Measurements from ENCODE around the gene HOXA5.

The HOXA5 gene

GRCh38 chr7:27147199-27148030, 3.9 kb upstream of the HOXA5 start, which contains the start of gene HOXA6:
Gene HOXA6, minus strand, starts transcription at chr7:27147774. Its CDS starts 25 bp downstream, at chr7:27147749.
- no peak for DNase-seq

DNA sequence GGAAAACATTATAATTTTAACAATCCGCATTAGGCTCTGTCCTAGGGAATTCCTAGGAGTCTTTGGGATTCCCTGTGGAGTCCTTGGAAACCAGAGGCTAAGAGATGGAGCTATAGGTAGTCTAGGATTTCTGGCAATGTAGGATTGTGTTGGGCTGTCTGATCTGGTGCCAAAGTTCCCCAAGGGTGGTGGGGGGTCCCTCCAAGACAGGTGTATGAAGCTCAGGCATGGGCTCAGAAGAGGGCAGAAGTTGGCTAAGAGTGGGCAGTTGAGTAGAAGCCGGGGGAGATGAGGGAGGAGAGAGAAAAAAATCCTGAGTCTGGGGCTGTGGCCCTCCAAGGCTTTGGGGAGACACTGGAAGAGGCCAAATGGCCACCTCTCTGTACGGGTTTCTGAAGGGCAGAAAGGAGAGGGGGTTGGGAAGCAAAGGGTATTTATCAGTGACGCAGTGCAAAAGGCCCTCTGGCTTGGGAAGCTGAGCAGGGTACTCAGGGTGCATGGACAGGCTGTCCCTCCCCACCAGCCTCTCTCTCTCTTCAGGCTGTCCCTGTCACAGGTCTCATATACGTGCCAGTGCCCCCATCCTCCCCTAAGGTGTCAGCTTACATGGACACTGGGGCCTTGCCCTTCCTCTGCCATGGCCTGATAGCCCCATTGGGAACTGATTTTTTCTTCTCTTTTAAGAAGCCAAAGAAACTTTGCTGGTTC, 3.2 kb upstream of the HOXA5 start:
- no peak for DNase-seq

DNA sequence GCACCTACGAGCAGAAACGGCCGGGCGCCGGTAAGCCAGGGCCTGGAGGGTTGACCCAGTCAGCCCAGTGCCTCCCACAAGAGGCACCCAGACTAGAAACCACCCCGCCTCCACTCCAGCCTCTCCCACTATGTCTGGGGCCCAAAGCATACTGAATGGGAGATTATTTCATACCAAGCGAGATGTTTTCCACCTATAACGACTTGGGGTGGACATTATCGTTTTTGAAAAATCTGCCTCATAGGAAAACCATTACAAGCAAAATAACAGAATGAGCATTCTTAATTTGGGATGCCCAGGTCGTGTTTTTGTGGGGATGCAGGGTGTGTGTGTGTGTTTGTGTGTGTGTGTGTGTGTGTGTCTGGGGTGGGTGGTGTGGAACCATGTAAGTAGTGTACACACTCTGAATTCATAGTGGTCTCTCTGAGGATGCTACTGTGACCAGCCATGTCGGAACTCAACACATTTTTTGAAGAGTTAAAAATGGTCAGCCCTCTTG, 2.5 kb upstream of the HOXA5 start:
- no peak for DNase-seq

- DNase-seq = no peak
These were observed 1.9 kb upstream of the HOXA5 start for GRCh38 chr7:27145165-27145913.

DNA sequence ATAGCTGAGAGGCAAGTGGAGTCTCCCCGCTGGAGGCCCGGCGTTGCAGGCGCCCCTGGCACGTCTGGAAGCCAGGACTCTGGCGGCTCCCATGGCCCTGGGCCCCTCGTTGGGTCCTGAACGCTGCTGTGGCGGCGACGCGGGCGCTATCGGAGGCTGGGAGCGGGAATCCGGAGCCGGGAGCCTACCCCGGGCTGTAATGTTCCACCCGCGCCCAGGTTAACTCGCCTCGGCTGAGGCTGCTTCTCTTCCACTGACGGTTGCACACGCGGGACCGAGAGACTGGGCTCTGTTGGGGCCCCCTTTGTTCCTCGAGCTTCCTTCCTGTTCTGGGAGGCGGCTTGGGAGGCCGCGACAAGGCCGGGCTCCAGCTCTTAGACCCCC, 1.3 kb upstream of the HOXA5 start:
- no peak for DNase-seq

- DNase-seq = no peak
These were observed 684 bp upstream of the HOXA5 start for GRCh38 chr7:27143950-27144780.

DNA sequence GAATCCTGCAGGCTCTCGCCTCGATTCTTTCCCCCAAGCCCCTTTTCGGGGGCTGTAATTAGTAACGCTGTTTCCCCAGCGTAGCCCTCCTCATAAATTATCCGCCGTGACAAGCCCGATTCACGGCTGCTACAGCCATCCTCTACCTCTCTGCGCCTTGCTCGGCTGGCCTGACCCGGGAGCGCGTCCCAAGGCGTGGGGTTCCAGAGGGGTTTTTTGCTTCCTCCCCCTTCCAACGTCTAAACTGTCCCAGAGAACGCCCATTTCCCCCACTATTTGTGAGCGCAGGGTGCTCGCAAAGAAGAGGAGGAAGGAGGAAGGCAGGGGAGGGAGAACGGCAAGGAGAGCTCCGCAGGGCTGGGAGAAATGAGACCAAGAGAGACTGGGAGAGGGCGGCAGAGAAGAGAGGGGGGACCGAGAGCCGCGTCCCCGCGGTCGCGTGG, 880 bp downstream of the HOXA5 start:
- DNase-seq = no peak

- no peak for DNase-seq
These were observed 1.4 kb downstream of the HOXA5 start for GRCh38 chr7:27141923-27142579.

- no peak for DNase-seq
These were observed 2.2 kb downstream of the HOXA5 start for GRCh38 chr7:27141137-27141922.

GRCh38 chr7:27140126-27140857, 3.2 kb downstream of the HOXA5 start:
- no peak for DNase-seq

DNA sequence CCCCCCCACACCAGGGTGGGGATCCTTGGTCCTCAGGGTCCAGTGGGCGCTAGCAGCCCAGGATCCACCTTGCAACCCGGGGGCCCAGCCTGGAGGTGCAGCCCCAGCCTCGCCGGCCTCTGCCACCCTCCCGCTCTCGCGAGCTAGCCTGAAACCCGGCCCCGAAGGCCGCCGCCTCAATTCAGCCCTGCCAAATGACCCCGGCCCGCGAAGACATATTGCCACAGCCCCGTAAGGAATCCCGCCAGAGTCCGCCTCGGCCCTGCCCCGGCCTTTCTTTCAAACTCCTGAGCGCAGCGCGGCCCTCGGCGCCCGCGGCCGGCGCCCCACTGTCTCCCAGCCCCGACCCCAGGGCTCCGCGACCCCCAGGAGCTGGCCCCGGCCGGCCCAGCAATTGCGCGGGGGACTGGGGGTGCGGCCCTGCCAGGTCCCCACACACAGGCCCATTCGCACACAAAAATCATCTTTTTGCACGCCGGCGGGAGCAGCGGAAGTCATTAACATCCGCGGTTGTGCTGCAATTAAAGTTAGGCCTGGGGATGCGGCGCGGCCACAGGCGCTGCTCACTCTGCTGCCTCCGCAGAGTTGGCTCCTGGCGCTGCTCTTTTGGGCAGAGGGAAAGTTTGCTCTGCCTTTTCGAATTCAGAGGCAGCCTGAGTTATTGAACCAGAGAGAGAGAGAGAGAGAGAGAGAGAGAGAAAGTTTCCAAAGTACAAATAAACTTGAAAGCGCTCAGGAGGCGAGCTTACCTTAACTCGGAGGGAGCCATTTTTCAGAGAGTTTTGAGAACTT, 4.0 kb downstream of the HOXA5 start:
- DNase-seq = no peak

DNA sequence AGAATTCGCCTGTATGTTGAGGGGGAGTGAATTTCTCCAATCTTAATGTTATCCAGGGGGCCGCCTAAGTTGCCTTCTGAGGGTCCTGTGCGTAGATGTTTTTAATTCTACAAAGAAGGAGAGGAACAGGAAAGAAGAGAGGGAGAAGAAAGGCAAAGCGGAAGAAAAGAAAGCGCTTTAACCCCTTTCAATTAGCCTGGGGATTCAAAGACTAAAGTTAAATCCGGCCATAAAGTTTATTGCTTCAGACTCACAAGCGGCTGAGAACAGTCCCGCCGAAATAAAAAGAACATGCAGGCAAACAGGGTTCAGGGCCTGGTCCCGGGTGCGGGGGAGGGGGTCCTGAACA, 4.5 kb downstream of the HOXA5 start:
- no peak for DNase-seq

DNA sequence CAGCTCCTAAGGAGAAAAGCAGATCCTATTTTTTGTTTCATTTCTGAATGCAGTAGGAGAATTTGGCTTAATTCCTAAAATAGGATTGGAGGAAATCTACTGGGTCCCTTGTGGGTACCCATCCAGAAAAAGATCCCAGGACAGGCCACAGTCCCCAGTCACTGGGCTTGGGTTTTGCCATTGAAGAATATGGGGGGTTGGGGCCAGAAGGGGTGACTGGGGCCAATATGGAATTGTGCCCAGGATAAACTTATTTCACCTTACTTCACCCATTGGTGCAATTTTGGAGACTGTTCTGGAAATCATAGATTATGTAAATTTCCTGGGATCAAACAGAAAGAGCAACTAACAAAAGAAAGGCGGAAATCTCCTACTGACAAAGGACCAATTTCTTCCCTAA, 5.0 kb downstream of the HOXA5 start:
- no peak for DNase-seq

DNA sequence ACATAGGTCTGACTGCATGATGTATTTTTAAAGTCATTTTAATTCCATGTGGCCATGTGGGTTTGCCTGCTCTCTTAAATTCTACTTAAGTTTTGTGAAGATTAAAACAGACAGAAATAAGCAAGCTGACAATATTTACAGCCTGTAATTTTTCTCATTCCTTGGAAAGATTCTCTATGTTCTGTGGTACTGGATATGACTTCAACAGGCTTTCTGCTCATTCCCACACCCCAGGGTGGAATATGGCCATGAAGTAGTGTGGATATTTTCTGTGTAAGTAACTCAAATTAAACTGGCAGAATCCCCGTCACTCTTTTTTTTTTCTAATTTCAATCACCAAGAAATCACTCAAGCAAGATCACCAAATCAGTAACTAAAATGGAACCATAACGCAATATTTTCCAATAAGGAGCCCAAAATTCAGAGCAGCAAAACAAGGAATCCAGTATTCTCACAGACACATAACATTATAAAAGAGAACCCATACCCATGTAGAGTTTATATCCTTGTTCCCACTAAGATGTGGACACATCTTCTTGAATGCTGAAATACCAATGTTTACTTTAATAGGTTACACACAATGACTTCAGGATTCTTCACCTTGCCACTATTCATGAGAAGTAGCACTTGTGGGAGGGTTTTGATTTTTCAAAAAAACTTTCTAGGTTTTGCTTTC, 5.7 kb downstream of the HOXA5 start:
- DNase-seq = no peak

DNA sequence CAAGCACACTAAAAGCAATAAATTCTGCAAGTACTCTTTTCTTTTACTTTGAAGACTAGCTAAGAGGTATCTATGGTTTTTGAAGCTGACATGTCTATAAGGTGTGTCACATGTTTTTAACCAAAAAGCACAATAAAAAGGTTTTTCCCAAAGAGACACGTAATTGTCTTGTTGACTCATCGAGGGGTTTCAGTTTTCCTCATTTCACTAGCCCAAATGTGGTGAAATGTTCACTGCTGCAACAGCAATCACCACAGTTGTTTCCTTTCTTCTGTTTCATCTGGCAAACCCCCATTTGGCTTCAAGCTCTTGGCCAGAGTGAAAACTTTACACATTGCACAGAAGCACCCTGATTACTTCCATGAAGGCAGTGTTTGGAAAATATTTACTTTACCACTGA, 9.1 kb downstream of the HOXA5 start:
- DNase-seq = peak; percentile 85

GRCh38 chr7:27133409-27134231, 9.9 kb downstream of the HOXA5 start:
- DNase-seq = no peak

DNA sequence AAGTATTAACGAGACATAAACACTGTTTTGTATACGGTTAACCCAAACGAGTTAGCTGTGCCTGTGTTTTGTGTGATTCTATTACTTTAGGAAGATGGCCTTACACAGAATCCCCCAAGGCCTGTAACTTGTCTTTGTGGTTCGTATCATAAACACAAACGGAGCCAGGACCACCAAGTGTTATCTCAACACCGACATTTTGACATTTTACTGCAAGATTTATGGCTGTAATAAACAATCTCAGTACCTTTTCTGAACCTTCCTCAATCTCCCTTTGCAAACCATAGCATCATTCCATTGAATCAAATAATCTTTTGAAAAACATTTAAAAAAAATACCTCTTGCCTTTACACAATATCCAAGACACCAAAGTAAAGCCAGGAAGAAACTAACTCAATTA, 10.5 kb downstream of the HOXA5 start:
- DNase-seq = no peak

GRCh38 chr7:27132214-27132613, 11.3 kb downstream of the HOXA5 start:
- DNase-seq = no peak
